Measurements from ENCODE around the gene TNFRSF6B. TPM values are rescaled to one million over a fixed set of nuclear protein-coding genes. Genes with fewer than 3 reads are reported as not detected.

Gene TNFRSF6B
- total RNA-seq, 2 experiments from 2014 or later: not detected

DNA sequence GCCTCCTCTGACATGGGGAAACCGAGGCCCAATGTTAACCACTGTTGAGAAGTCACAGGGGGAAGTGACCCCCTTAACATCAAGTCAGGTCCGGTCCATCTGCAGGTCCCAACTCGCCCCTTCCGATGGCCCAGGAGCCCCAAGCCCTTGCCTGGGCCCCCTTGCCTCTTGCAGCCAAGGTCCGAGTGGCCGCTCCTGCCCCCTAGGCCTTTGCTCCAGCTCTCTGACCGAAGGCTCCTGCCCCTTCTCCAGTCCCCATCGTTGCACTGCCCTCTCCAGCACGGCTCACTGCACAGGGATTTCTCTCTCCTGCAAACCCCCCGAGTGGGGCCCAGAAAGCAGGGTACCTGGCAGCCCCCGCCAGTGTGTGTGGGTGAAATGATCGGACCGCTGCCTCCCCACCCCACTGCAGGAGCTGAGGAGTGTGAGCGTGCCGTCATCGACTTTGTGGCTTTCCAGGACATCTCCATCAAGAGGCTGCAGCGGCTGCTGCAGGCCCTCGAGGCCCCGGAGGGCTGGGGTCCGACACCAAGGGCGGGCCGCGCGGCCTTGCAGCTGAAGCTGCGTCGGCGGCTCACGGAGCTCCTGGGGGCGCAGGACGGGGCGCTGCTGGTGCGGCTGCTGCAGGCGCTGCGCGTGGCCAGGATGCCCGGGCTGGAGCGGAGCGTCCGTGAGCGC lies 1.6 kb downstream of the TNFRSF6B start:
- CTCF ChIA-PET: interaction anchor here (1.2 to 1.3 kb wide), 2 partner anchors 10 to 21 kb away, joined by 3 to 5 read pairs; partner anchors contain the start of genes ARFRP1 and ZGPAT
- Mint-ChIP-seq H3K9me3 (no peaks in the 10 kb centered on the region), H3K27me3 (ENCODE audit: low read depth) (no peaks in the 10 kb centered on the region), H3K36me3 (ENCODE audit: low read depth) (peaks cover 4% of the 10 kb centered on the region), H3K4me3 (no peak overlapping the region), H3K27ac (no peak overlapping the region), H3K4me1 (ENCODE audit: low read depth) (peaks cover 44% of the 10 kb centered on the region)
- intact Hi-C loops (cut with micrococcal nuclease): no loop called here
- DNase-seq: no peak

GRCh38 chr20:63698739-63699465 lies 2.5 kb downstream of the TNFRSF6B start:
- Mint-ChIP-seq H3K27me3 (ENCODE audit: low read depth) (no peaks in the 10 kb centered on the region), H3K9me3 (no peaks in the 10 kb centered on the region), H3K4me1 (ENCODE audit: low read depth) (peaks cover 41% of the 10 kb centered on the region), H3K27ac (peak overlapping the region; percentile 91), H3K36me3 (ENCODE audit: low read depth) (peaks cover under 1% of the 10 kb centered on the region), H3K4me3 (no peak overlapping the region)
- intact Hi-C loops (cut with micrococcal nuclease): no loop called here
- peak; percentile 84 for DNase-seq
- CTCF ChIA-PET: no interaction called here

DNA sequence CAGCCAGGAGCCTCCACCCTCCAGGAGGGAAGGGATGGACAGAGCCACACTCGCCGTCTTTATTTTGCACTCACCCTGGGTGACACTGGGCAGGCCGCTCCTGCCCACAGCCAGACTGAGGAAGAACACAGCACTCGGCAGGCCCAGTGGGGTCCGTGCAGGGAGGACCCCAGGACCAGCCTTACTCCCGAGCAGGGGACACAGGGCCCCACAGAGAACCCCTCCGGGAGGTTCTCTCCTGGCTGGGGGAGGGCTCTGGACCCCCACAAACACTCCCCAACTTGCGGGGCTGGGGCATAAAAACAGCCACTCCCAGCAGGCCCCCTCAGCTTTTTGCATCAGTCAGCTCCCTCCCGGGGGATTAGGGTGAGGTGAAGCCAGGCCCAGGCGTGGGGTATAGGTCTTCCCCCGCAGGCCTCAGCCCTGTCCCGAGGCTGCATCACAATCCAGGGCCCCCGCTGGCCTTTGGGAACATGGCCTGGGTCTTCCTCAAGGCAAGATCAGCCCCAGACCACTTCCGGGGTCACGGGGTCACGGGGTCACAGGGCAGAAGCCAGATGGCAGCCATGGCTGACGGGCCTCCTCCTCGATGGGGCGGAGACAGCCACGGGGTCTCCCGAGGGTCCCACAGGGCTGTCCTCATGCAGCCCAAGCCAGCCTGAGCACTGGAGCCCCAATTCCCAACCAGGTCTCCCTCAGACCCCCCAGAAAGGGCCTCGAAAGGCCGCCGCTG lies 3.2 kb downstream of the TNFRSF6B start:
- intact Hi-C loops (cut with micrococcal nuclease): no loop called here
- H3K36me3 Mint-ChIP-seq (ENCODE audit: low read depth): no peaks in the 10 kb centered on the region
- peak overlapping the region; percentile 91 for H3K27ac Mint-ChIP-seq
- H3K9me3 Mint-ChIP-seq: no peaks in the 10 kb centered on the region
- CTCF ChIA-PET: no interaction called here
- H3K27me3 Mint-ChIP-seq (ENCODE audit: low read depth): no peaks in the 10 kb centered on the region
- DNase-seq: no peak
- H3K4me3 Mint-ChIP-seq: no peak overlapping the region
- peaks cover 41% of the 10 kb centered on the region for H3K4me1 Mint-ChIP-seq (ENCODE audit: low read depth)

GRCh38 chr20:63700199-63701050 lies 4.0 kb downstream of the TNFRSF6B start:
- H3K4me3 Mint-ChIP-seq: no peak overlapping the region
- CTCF ChIA-PET: no interaction called here
- intact Hi-C loops (cut with micrococcal nuclease): no loop called here
- H3K27ac Mint-ChIP-seq: peak overlapping the region; percentile 53
- H3K36me3 Mint-ChIP-seq (ENCODE audit: low read depth): peaks cover 2% of the 10 kb centered on the region
- DNase-seq: no peak
- H3K4me1 Mint-ChIP-seq (ENCODE audit: low read depth): peaks cover 44% of the 10 kb centered on the region
- no peaks in the 10 kb centered on the region for H3K27me3 Mint-ChIP-seq (ENCODE audit: low read depth)
- no peaks in the 10 kb centered on the region for H3K9me3 Mint-ChIP-seq

- Mint-ChIP-seq H3K9me3 (no peaks in the 10 kb centered on the region), H3K27ac (no peak overlapping the region), H3K36me3 (ENCODE audit: low read depth) (peaks cover 4% of the 10 kb centered on the region), H3K27me3 (ENCODE audit: low read depth) (no peaks in the 10 kb centered on the region), H3K4me3 (no peak overlapping the region), H3K4me1 (ENCODE audit: low read depth) (peaks cover 46% of the 10 kb centered on the region)
- intact Hi-C loops (cut with micrococcal nuclease): no loop called here
- no peak for DNase-seq
- CTCF ChIA-PET: no interaction called here
Observed at GRCh38 chr20:63701051-63701328, 4.5 kb downstream of the TNFRSF6B start.

GRCh38 chr20:63701329-63702035 lies 5.0 kb downstream of the TNFRSF6B start:
- intact Hi-C loops (cut with micrococcal nuclease): no loop called here
- Mint-ChIP-seq H3K36me3 (ENCODE audit: low read depth) (peaks cover 6% of the 10 kb centered on the region), H3K27ac (no peak overlapping the region), H3K4me3 (no peak overlapping the region), H3K27me3 (ENCODE audit: low read depth) (no peaks in the 10 kb centered on the region), H3K9me3 (no peaks in the 10 kb centered on the region), H3K4me1 (ENCODE audit: low read depth) (peaks cover 44% of the 10 kb centered on the region)
- DNase-seq: no peak
- CTCF ChIA-PET: no interaction called here

- Mint-ChIP-seq H3K4me3 (no peak overlapping the region), H3K36me3 (ENCODE audit: low read depth) (peaks cover 11% of the 10 kb centered on the region), H3K4me1 (ENCODE audit: low read depth) (peaks cover 44% of the 10 kb centered on the region), H3K9me3 (no peaks in the 10 kb centered on the region), H3K27ac (peak overlapping the region; percentile 71), H3K27me3 (ENCODE audit: low read depth) (no peaks in the 10 kb centered on the region)
- DNase-seq: no peak
- CTCF ChIA-PET: no interaction called here
- intact Hi-C loops (cut with micrococcal nuclease): no loop called here
Observed at GRCh38 chr20:63702036-63702665, 5.7 kb downstream of the TNFRSF6B start.

- Mint-ChIP-seq H3K4me3 (no peak overlapping the region), H3K4me1 (ENCODE audit: low read depth) (peaks cover 38% of the 10 kb centered on the region), H3K36me3 (ENCODE audit: low read depth) (peaks cover 11% of the 10 kb centered on the region), H3K27me3 (ENCODE audit: low read depth) (no peaks in the 10 kb centered on the region), H3K9me3 (no peaks in the 10 kb centered on the region), H3K27ac (peak overlapping the region; percentile 71)
- intact Hi-C loops (cut with micrococcal nuclease): no loop called here
- DNase-seq: no peak
- CTCF ChIA-PET: no interaction called here
Observed at GRCh38 chr20:63702751-63703470, 6.5 kb downstream of the TNFRSF6B start.

- Mint-ChIP-seq H3K27ac (no peak overlapping the region), H3K36me3 (ENCODE audit: low read depth) (peaks cover 11% of the 10 kb centered on the region), H3K9me3 (no peaks in the 10 kb centered on the region), H3K4me1 (ENCODE audit: low read depth) (peaks cover 35% of the 10 kb centered on the region), H3K27me3 (ENCODE audit: low read depth) (no peaks in the 10 kb centered on the region), H3K4me3 (no peak overlapping the region)
- CTCF ChIA-PET: interaction anchor here (0.7 to 2.0 kb wide), 2 partner anchors 82 to 416 kb away, joined by 3 to 6 read pairs; no protein-coding TSS in a partner anchor
- intact Hi-C loops (cut with micrococcal nuclease): no loop called here
- DNase-seq: no peak
Observed at GRCh38 chr20:63703471-63703975, 7.1 kb downstream of the TNFRSF6B start.

DNA sequence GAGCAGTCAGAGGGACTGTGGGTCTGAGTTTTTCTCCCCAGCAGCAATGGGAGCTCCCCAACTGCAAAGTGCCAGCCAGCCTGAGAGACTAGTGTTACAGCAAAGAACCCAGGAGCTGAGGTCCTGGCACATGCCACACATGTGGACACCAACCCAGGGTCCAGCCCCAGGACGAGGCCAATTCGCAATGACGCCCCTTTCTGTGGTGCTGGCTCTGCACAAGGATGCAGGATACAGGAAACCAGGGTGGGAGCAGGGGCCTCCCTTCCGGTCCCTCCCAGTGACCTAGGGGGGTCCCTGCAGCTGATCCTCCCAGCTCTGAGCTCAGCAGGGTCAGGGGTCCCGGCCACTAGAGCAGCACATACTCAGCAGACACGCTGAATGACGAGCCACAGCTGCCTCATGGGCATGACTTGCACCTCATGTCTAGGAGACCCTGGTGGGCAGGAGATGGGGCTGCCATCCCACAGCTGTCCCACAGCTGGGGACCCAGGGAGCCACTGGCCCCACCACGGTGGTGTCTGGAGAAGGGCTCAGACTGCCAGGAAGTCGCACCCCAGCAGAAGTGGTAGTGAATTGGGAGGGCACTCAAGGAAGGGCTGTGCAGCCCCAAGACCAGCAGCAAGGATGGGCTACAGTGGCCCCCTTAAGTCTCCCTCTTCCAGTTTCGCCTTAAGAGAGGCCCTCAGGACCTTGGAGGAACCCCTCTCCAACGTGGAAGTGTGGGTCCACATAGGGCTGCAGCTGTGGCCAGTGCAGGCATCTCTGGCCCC lies 7.7 kb downstream of the TNFRSF6B start:
- CTCF ChIA-PET: interaction anchor here (0.7 to 2.0 kb wide), 2 partner anchors 82 to 415 kb away, joined by 3 to 6 read pairs; no protein-coding TSS in a partner anchor
- Mint-ChIP-seq H3K27me3 (ENCODE audit: low read depth) (no peaks in the 10 kb centered on the region), H3K9me3 (no peaks in the 10 kb centered on the region), H3K4me1 (ENCODE audit: low read depth) (peaks cover 35% of the 10 kb centered on the region), H3K4me3 (no peak overlapping the region), H3K27ac (no peak overlapping the region), H3K36me3 (ENCODE audit: low read depth) (peaks cover 12% of the 10 kb centered on the region)
- intact Hi-C loops (cut with micrococcal nuclease): no loop called here
- no peak for DNase-seq
